NCI-H82 treated with DMSO at 0.1 percent for 48 hours (cell line): Measurements from ENCODE around the gene TTC33.
A peak's percentile ranks its signal among the peaks of the same experiment; 100 is the strongest.
"Not testable (repeated sequence)": the region's sequence is repeated elsewhere in the genome, so short reads cannot be mapped to it uniquely, and the experiment has no call there.

Experiments used
- DNase-seq: peaks from one replicate; lab custom pipeline; 2025; ENCODE audit not compliant: unreplicated experiment; lab: John Stamatoyannopoulos, UW

TTC33 gene

GRCh38 chr5:40780199-40780598, 24.4 kb upstream of the TTC33 start:
- no peak for DNase-seq

DNA sequence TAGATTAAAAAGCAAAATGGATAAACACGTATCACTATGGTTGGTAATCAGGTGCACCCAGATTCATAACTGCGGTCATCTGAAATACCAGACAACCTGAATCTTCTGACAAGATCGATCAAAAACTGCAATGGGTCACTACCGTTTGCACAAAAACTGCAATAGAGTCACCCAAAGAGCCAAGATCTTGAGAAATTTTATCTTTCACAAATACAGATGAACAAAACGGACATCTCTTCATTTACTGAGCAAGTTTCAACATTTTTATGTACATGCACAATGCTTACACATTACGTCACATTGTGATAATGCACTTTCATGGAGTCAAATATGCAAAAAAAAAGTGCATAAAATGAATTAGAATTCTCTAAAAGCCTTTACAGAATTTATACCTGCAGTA, 23.8 kb upstream of the TTC33 start:
- DNase-seq: no peak

GRCh38 chr5:40778133-40778532, 22.4 kb upstream of the TTC33 start:
- no peak for DNase-seq

DNA sequence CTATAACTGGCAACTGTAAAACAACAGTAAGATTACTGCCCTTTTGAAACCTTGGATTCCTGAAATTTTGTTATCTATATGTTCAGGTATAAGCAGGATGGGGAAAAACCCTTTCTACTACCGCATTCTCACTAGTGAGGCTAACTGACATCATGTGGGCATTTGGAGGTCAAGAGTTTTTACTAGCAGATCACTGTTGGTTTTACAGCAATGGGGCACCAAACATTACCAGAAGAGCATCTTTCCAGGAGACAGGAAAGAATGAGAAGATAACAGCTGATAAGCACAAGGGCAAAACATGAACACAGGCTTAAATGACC, 20.9 kb upstream of the TTC33 start:
- no peak for DNase-seq

DNA sequence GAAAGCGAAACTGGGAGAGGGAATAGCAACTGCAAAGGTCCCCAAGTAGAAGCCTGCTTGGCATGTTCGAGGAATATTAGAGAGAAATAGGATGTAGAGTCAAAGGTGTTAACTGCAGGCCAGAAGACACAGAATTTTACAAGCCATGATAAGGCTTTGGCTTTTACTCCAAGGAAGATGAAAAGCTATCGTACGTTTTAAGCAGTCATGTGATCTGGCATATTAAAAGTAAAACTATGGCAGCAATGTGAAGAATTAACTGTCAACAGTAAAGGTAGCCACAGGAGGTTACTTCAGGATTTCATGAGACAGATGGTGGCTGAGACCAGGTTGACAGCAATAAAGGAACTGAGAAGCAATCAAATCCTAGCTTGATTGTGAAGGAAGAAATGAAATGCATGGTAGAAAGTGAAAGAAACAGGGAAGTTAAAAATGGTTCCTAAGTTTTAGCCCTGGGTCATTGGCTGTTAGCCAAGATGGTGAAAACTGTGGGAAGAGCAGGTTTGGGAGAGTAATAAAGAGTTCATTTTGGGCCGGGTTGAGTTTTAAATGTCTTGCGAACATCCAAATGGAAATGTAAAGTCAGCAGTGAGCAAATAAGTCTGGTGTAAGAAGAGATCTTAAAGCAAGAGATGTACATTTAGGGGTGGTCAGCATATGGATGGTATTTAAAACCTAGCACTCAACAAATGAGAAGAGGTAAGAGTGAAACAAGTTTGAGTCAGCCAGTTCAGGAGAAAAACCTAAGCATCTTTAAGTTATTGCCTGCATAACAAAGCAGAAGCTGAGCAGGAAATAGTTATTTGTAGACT, 20.3 kb upstream of the TTC33 start:
- no peak for DNase-seq

GRCh38 chr5:40775085-40775845, 19.5 kb upstream of the TTC33 start:
- no peak for DNase-seq

GRCh38 chr5:40774623-40775022, 18.9 kb upstream of the TTC33 start:
- DNase-seq: no peak

- no peak for DNase-seq
Observed at GRCh38 chr5:40770764-40771163, 15.0 kb upstream of the TTC33 start.

DNA sequence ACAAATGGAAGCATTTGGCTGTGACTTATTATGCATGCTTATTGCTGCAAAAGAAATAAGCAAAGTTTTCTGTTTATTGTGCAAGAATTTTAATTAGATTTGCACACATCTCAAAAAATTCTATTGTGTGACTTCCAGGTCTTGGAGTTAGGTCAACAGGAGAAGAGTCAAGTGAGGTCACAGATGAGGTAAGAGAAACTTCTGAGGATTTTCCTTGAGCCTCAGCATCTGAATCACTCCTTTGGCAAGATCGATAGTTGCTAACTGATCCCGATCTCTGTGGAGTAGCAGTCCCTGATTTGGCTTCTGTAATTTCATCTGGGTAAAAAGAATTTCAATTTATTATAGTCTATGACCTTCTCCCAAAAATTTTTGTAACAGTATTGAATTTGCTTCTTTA, 6.9 kb upstream of the TTC33 start:
- no peak for DNase-seq

GRCh38 chr5:40757400-40757799, 1.6 kb upstream of the TTC33 start:
- no peak for DNase-seq

- peak; percentile 55 for DNase-seq
Observed at GRCh38 chr5:40755093-40755406, 711 bp downstream of the TTC33 start.

DNA sequence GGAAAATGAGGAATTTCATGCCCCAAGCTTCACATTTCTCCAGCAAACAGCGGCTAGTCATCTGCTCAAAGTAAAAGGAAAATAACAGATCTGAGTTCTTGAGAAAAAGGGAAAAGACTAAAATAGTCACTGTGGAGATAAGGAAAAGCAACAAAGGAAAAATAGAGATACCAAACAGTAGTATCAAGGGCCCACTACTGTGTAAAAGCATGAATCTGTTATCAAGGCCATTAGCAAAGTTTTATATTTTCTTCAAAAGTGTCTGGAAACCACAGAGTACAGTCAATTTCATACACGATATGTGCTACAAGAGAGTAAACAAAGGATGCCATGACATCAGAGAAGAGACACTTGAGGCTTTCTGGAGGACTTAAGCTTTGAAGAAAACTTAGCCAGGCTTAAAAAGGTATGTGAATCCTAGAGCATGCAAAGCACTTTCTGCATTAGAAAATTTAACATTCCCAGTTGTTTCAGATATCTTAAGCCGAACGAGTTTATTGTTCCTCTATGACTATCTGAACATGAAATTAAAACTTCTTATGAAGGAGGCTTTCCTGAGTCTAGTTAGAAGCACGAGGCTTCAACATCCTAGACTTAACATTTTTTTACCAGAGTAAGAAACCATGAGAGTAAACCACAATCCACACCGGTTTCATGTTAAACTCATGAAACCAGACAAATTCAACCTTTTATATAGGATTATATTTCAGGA, 1.2 kb downstream of the TTC33 start:
- DNase-seq: no peak

GRCh38 chr5:40746703-40747102, 9.1 kb downstream of the TTC33 start:
- no peak for DNase-seq

GRCh38 chr5:40743771-40744170, 12.0 kb downstream of the TTC33 start:
- no peak for DNase-seq

DNA sequence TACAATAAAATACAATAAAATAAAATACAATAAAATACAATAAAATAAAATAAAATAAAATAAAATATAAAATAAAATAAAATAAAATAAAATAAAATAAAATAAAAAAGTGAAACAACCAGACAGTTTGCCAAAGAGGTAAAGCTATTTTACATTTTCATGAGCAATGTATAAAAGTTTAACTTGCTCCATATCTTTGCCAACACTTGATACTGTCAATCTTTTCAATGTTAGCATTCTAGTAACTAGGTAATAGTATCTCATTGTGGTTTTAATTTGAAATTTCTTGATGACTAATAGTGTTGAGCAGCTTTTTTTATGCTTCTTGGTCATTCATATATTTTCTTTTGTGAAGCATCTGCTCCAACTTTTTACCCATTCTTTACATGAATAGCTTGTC, 17.3 kb downstream of the TTC33 start:
- DNase-seq: no peak

DNA sequence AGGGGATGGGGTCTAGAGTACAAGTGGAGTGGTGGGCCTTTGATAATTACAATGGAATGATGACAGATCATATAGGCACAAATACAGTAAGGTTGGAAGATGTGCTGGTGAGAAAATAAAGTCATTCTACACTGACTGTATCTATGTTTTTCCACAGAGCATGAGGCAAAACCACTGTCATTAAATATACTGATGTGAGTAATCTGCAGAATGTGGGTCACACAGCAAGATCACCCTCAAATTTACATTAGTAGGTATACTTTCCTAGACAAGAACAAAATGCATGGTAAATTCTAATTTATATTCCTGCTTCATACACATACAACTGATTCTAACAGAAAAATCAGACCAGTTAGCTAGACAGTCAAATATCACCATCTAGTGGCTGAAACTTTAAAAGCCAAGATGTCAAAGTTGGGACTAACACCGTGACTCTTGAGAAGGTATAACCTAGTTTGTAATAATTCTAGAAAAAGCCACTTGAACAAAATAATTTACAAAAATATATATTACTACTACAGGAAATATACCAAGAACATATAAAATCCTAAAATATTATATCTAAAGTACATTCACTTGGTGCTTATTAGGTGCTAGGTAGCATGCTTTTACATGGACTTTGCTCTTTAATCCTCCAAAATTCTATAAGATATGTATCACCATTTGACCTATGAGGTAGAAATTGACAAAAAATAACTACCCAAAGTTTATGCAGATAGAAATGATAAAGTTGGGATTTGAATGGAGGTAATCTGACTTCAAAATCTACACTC, 19.5 kb downstream of the TTC33 start:
- DNase-seq: peak; percentile 20

DNA sequence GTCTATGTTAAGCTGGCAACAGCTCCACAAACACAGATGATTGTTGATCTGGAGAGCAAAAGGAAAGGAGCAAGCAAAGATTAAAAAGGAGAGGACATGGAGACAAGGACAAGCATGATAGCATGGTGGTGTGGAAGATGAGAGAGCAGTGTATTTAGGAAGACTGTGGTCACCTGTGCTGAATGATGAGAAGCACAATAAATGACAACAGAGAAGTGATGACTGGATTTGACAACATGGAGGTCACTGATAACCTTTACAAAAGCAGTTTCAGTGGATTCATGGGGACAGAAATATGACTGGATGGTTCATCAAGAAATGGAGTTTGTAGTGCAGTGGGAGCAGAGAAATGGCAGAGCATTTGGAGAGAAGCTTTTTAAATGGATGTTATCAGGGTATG, 20.2 kb downstream of the TTC33 start:
- no peak for DNase-seq

- DNase-seq: no peak
Observed at GRCh38 chr5:40734986-40735385, 20.8 kb downstream of the TTC33 start.

DNA sequence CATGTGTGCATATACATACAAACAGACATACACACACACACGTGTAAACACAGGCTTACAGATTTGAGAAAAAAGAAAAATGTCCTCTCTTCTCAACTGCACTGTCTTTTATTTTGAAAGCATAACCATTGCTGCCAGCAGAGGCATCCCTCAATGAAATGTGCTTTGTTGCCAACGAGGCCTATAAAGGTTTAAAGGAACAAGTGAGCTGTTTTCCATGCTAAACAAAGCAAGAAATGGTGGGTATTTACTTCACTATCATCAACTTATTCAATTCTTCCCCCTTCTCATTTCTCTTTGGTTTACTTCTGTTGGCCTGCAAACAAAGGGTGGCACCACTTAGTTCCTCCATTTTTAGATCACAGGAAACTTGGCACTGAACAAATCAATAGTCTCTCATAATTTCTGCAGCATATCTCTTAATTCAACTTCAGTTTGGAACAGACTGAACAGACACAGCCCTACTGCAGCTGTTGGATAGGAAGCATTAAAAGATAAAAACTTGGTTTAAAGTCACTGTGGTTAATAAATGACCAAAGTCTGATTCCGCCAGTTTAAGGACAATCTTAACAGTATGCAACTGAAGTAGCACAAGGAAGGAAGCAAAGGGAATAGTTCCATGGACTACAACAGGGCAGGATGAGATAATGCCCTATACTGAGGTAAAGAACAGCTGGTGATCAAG, 21.7 kb downstream of the TTC33 start:
- no peak for DNase-seq

GRCh38 chr5:40733434-40733833, 22.3 kb downstream of the TTC33 start:
- no peak for DNase-seq

GRCh38 chr5:40722497-40722911, 33.3 kb downstream of the TTC33 start:
- not testable (repeated sequence) for DNase-seq
